Measurements from ENCODE around the gene ICAM1.

GRCh38 chr19:10306327-10306726 lies 35.4 kb downstream of the ICAM1 start:
- TF ChIP-seq NRF1 (IDR thresholded peaks at IDR 0.05; ENCODE audit: low read depth, low read length) (no peak), TAF1 (IDR thresholded peaks at IDR 0.05; ENCODE audit: low read depth, low read length) (no peak)

Measured in H1 (cell line).